ENCODE data around the gene HMGB4. TPM values are rescaled to one million over a fixed set of nuclear protein-coding genes. Genes with fewer than 3 reads are reported as not detected.

HMGB4 gene
- total and polyA plus RNA-seq, 9 of the 15 experiments (the other 6 are each of a cell fraction or from before 2014, with no cell fraction given): not detected

DNA sequence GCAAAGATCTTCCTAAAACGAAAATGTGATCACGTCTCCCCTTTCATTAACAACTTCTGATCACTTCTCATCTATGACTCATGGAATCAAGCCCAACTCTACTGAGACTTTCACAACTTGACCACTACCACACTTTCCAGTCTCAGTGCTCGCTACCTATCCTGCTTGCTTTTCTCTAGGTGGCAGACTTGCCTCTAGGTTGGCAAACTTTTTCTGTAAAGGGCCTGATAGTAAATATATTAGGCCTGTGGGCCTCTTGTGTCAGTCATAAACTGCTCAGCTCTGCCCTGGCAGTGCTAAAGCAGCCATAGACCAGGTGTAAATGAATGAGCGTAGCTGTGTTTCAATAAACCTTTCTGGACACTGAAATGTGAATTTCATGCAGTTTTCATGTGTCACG lies 21.5 kb upstream of the HMGB4 start:
- BruUV-seq (replicated peaks): no TSS peak
- no peaks in the 10 kb centered on the region for H3K9me3 ChIP-seq (replicated peaks; ENCODE audit: control insufficient read depth, insufficient read depth, low read depth, low read length)
- TF ChIP-seq ZNF133 (CRISPR knock-in tag; IDR thresholded peaks at IDR 0.05) (no peak), MBD2 (IDR thresholded peaks at IDR 0.05; ENCODE audit: borderline replicate concordance, low read depth) (no peak), TRIM25 (IDR thresholded peaks at IDR 0.05; ENCODE audit: borderline replicate concordance) (no peak), ZNF780A (CRISPR knock-in tag; IDR thresholded peaks at IDR 0.05) (no peak)
- WGBS (ENCODE audit: insufficient coverage, low coverage, missing lambda C conversion rate): 1% methylated on average over 5 of the region's 5 CpGs
- no peaks in the 10 kb centered on the region for H4K20me1 ChIP-seq (replicated peaks; ENCODE audit: control insufficient read depth, insufficient read depth, low read length)
- H3K27me3 ChIP-seq (ENCODE audit: control insufficient read depth in 2 of 2, insufficient read depth in 2 of 2, low read length in 2 of 2): 0 out of 5 replicates have a peak, but pooled peaks cover 0 to 3% of the 10 kb centered on the region in 2 experiments
- H3K9ac ChIP-seq (ENCODE audit: insufficient read depth in 1 of 2, low read depth in 2 of 2, low read length in 2 of 2): no peak overlapping the region
- no peak overlapping the region for H3K27ac ChIP-seq (ENCODE audit: extremely low read depth, low read depth, low read length)
- FAIRE-seq: no peak
- no peaks in the 10 kb centered on the region for H3K4me1 ChIP-seq (replicated peaks in 1 of 2; ENCODE audit: control insufficient read depth in 2 of 2, insufficient read depth in 2 of 2, low read length in 2 of 2)
- no peak overlapping the region for H3K4me3 ChIP-seq
- no peak overlapping the region for H2AFZ ChIP-seq (ENCODE audit: low read depth, low read length)
- in situ Hi-C loops (cut with MboI) (no loop called here), intact Hi-C loops (cut with micrococcal nuclease) (no loop called here)
- no peaks in the 10 kb centered on the region for H3K36me3 ChIP-seq (ENCODE audit: control insufficient read depth, insufficient read depth, low read length)
- H3K4me2 ChIP-seq (ENCODE audit: insufficient read depth, low read length): no peak overlapping the region
- no peak for DNase-seq (ENCODE audit: extremely low read depth in 1 of 4, low spot score in 3 of 4)
- ATAC-seq: no peak
- H3K9me1 ChIP-seq (ENCODE audit: control insufficient read depth, insufficient read depth, low read length): no peaks in the 10 kb centered on the region
- no peaks in the 10 kb centered on the region for H3K79me2 ChIP-seq (ENCODE audit: control insufficient read depth, insufficient read depth, low read length)
- ChIA-PET POLR2A (no interaction called here), CTCF (ENCODE audit: low intra/inter-chr PET ratio) (no interaction called here)

- no peaks in the 10 kb centered on the region for H3K9me1 ChIP-seq (ENCODE audit: control insufficient read depth, insufficient read depth, low read length)
- DNase-seq (ENCODE audit: extremely low read depth in 1 of 4, low spot score in 3 of 4) (no peak), FAIRE-seq (peak; percentile 44), ATAC-seq (no peak)
- no peaks in the 10 kb centered on the region for H4K20me1 ChIP-seq (replicated peaks; ENCODE audit: control insufficient read depth, insufficient read depth, low read length)
- no TSS peak for BruUV-seq (replicated peaks)
- ChIA-PET CTCF (ENCODE audit: low intra/inter-chr PET ratio) (interaction anchor here (0.6 kb wide), 1 partner anchor 211 kb away, joined by 3 read pairs; no protein-coding TSS in a partner anchor), POLR2A (interaction anchor here (0.5 kb wide), 1 partner anchor 1293 kb away, joined by 4 read pairs; no protein-coding TSS in a partner anchor)
- no peak overlapping the region for H3K9ac ChIP-seq (ENCODE audit: insufficient read depth in 1 of 2, low read depth in 2 of 2, low read length in 2 of 2)
- H3K4me1 ChIP-seq (replicated peaks in 1 of 2; ENCODE audit: control insufficient read depth in 2 of 2, insufficient read depth in 2 of 2, low read length in 2 of 2): no peaks in the 10 kb centered on the region
- no peaks in the 10 kb centered on the region for H3K79me2 ChIP-seq (ENCODE audit: control insufficient read depth, insufficient read depth, low read length)
- H3K27ac ChIP-seq (ENCODE audit: extremely low read depth, low read depth, low read length): no peak overlapping the region
- no peak overlapping the region for H2AFZ ChIP-seq (ENCODE audit: low read depth, low read length)
- H3K4me2 ChIP-seq (ENCODE audit: insufficient read depth, low read length): no peak overlapping the region
- 0 out of 5 replicates have a peak, but pooled peaks cover 0 to 3% of the 10 kb centered on the region in 2 experiments for H3K27me3 ChIP-seq (ENCODE audit: control insufficient read depth in 2 of 2, insufficient read depth in 2 of 2, low read length in 2 of 2)
- H3K36me3 ChIP-seq (ENCODE audit: control insufficient read depth, insufficient read depth, low read length): no peaks in the 10 kb centered on the region
- 1% methylated on average over 5 of the region's 5 CpGs for WGBS (ENCODE audit: insufficient coverage, low coverage, missing lambda C conversion rate)
- in situ Hi-C loops (cut with MboI): no loop called here
- no peak overlapping the region for H3K4me3 ChIP-seq
- intact Hi-C loops (cut with micrococcal nuclease): no loop called here
- no peaks in the 10 kb centered on the region for H3K9me3 ChIP-seq (replicated peaks; ENCODE audit: control insufficient read depth, insufficient read depth, low read depth, low read length)
- TF ChIP-seq TGIF2 (CRISPR knock-in tag; IDR thresholded peaks at IDR 0.05): no peak
- no peak for TF ChIP-seq ZNF140 (CRISPR knock-in tag; IDR thresholded peaks at IDR 0.05)
- TF ChIP-seq FOXA1 (IDR thresholded peaks at IDR 0.05; ENCODE audit: borderline replicate concordance): no peak
- TF ChIP-seq SREBF1 (IDR thresholded peaks at IDR 0.05; ENCODE audit: borderline replicate concordance, low read depth, low read length): no peak
- no peak for TF ChIP-seq CHD2 (IDR thresholded peaks at IDR 0.05; ENCODE audit: low read depth, low read length)
- TF ChIP-seq STAT5A (IDR thresholded peaks at IDR 0.05; ENCODE audit: borderline replicate concordance, low read length): no peak
- no peak for TF ChIP-seq ZNF280A (IDR thresholded peaks at IDR 0.05; ENCODE audit: low read depth, partially characterized antibody)
- TF ChIP-seq POLR3A (IDR thresholded peaks at IDR 0.05; ENCODE audit: borderline replicate concordance, extremely low read depth, insufficient read depth, insufficient read length): no peak
- TF ChIP-seq SMAD1 (IDR thresholded peaks at IDR 0.05; ENCODE audit: low read depth, low read length, partially characterized antibody): no peak
- TF ChIP-seq POLR2G (IDR thresholded peaks at IDR 0.05; ENCODE audit: low read depth, low read length): no peak
- TF ChIP-seq HDAC2 (IDR thresholded peaks at IDR 0.05): no peak
Measured at GRCh38 chr1:33844166-33844565, 19.7 kb upstream of the HMGB4 start.

All from K562 (cell line).